Endothelial cell of umbilical vein (primary cell): ENCODE results near the gene TRIM59. TPM values are rescaled to one million over a fixed set of nuclear protein-coding genes. Genes with fewer than 3 reads are reported as not detected.

Source experiments
- BruUV-seq: library from RNA; stranded (reverse); fragments of 400-500 nt; replicated peaks from 2 replicates; lab custom pipeline; 2021; lab: Mats Ljungman, UMichigan
- CTCF ChIA-PET: fragments of 300-600, 350-600 bp; sonication (Branson Sonifier 250); formaldehyde crosslinking; loops from one replicate; lab custom pipeline; 2021; ENCODE audit warnings: antibody characterized with exemption, inconsistent platforms; lab: Charles Lee
- POLR2A ChIA-PET: fragments of 300-600, 350-600 bp; sonication (Branson Sonifier 250); formaldehyde crosslinking; loops from one replicate; lab custom pipeline; 2021; ENCODE audit warnings: antibody characterized with exemption, inconsistent platforms; lab: Charles Lee
- DNase-seq: peaks from one replicate; pipeline ENCODE4 v3.0.0-alpha.2; 2011; ENCODE audit warnings: low read depth, low spot score
- FAIRE-seq: peaks from 2 replicates; lab custom pipeline; 2011; peaks lifted over from hg19 to GRCh38; lab: Jason Lieb, UNC
- H2AFZ ChIP-seq: 2 replicates; pipeline ENCODE4 v1.6.0; 2012; ENCODE audit warnings: low read depth, low read length, control low read depth, inconsistent platforms
- H3K27ac ChIP-seq: 2 replicates; pipeline ENCODE4 v1.5.1; 2011; ENCODE audit warnings: low read depth, mild to moderate bottlenecking, control low read depth, low read length, moderate library complexity; ENCODE audit not compliant: insufficient read depth
- H3K27me3 ChIP-seq, 2 experiments: 2 replicates each; pipeline versions ENCODE4 v1.6.0 to v1.6.1; 2011; ENCODE audit warnings: low read length in 2 of 2, mixed read lengths in 1 of 2; ENCODE audit not compliant: control insufficient read depth in 2 of 2, insufficient read depth in 2 of 2
- H3K36me3 ChIP-seq, 2 experiments: 2 replicates in 1 of 2; 3 replicates in 1 of 2; pipeline ENCODE4 v1.5.1; 2011; ENCODE audit warnings: low read length in 2 of 2, mild to moderate bottlenecking in 1 of 2, moderate library complexity in 1 of 2; ENCODE audit not compliant: control insufficient read depth in 2 of 2, insufficient read depth in 2 of 2; ENCODE audit errors: extremely low read depth in 1 of 2
- H3K4me1 ChIP-seq: 3 replicates; pipeline ENCODE4 v1.5.1; 2011; ENCODE audit warnings: mild to moderate bottlenecking, low read length; ENCODE audit not compliant: control insufficient read depth, insufficient read depth; ENCODE audit errors: extremely low read depth
- H3K4me2 ChIP-seq: 2 replicates; pipeline ENCODE4 v1.6.1; 2011; ENCODE audit warnings: low read length, control low read depth, mixed read lengths; ENCODE audit not compliant: insufficient read depth
- H3K4me3 ChIP-seq, 3 experiments: fragments of 200-600 bp in 1 of 3; sonication (generic), shearing (Covaris generic) in 1 of 3; replicated peaks in 1 of 3; 2 replicates each; pipeline ENCODE4 v1.5.1; 2011 to 2016; ENCODE audit warnings: control low read depth in 3 of 3, low read length in 3 of 3, mild to moderate bottlenecking in 2 of 3, inconsistent platforms in 1 of 3, low read depth in 1 of 3, moderate library complexity in 1 of 3; ENCODE audit not compliant: insufficient read depth in 1 of 3
- H3K79me2 ChIP-seq: 2 replicates; pipeline ENCODE4 v1.6.0; 2012; ENCODE audit warnings: low read length, inconsistent platforms; ENCODE audit not compliant: control insufficient read depth, insufficient read depth
- H3K9ac ChIP-seq: replicated peaks from 2 replicates; pipeline ENCODE3; 2011; ENCODE audit warnings: low read length, control low read depth; ENCODE audit not compliant: insufficient read depth; ENCODE audit errors: extremely low read depth
- H3K9me1 ChIP-seq: replicated peaks from 3 replicates; pipeline ENCODE4 v1.6.0; 2011; ENCODE audit warnings: mild to moderate bottlenecking, low read length; ENCODE audit not compliant: control insufficient read depth, insufficient read depth; ENCODE audit errors: extremely low read depth
- H3K9me3 ChIP-seq: replicated peaks from 2 replicates; pipeline ENCODE4 v1.5.1; 2012; ENCODE audit warnings: low read length, inconsistent platforms; ENCODE audit not compliant: control insufficient read depth, insufficient read depth
- H4K20me1 ChIP-seq: replicated peaks from 2 replicates; pipeline ENCODE3; 2011; ENCODE audit warnings: mild to moderate bottlenecking, low read length; ENCODE audit not compliant: control insufficient read depth, insufficient read depth; ENCODE audit errors: extremely low read depth
- EZH2 ChIP-seq: IDR thresholded peaks from 2 replicates; pipeline ENCODE4 v1.6.1; 2012; ENCODE audit warnings: borderline replicate concordance, low read depth, mild to moderate bottlenecking, moderate library complexity, low read length, inconsistent platforms; ENCODE audit not compliant: severe bottlenecking
- FOS ChIP-seq: IDR thresholded peaks from 2 replicates; pipeline ENCODE4 v1.6.1; 2011; ENCODE audit warnings: mild to moderate bottlenecking, low read length, moderate library complexity, borderline replicate concordance; ENCODE audit not compliant: insufficient read depth
- GATA2 ChIP-seq: IDR thresholded peaks from 2 replicates; pipeline ENCODE4 v1.7.0; 2011; ENCODE audit warnings: low read depth, mild to moderate bottlenecking, moderate library complexity, mixed read lengths, low read length; ENCODE audit not compliant: insufficient read length, insufficient read depth
- JUN ChIP-seq: IDR thresholded peaks from 2 replicates; pipeline ENCODE4 v1.6.1; 2011; ENCODE audit warnings: borderline replicate concordance, low read depth; ENCODE audit not compliant: insufficient read length, insufficient read depth
- MYC ChIP-seq: IDR thresholded peaks from one replicate; pipeline ENCODE4 v1.6.1; 2011; ENCODE audit warnings: mild to moderate bottlenecking, low read depth, low read length
- POLR2A ChIP-seq: IDR thresholded peaks from 2 replicates; pipeline ENCODE4 v1.6.1; 2012; ENCODE audit warnings: low read depth, mild to moderate bottlenecking, control low read depth, low read length
- POLR2AphosphoS5 ChIP-seq: IDR thresholded peaks from 2 replicates; pipeline ENCODE4 v1.6.1; 2012; ENCODE audit warnings: low read depth, mild to moderate bottlenecking, control low read depth, low read length, moderate library complexity; ENCODE audit not compliant: insufficient read depth
- dilution Hi-C: fragments of 300-500 bp; cut with MboI; formaldehyde crosslinking; loops from one replicate; pipeline ENCODE4 v1.15.0; 2019; ENCODE audit warnings: low sequenced_read_pairs; ENCODE audit not compliant: extremely low pct_ligation_motif_present
- intact Hi-C: fragments of 100-400 bp; cut with micrococcal nuclease; formaldehyde crosslinking; loops from one replicate; pipeline ENCODE4 v1.10.0; 2022
- polyA plus RNA-seq, 4 experiments: library from polyadenylated mRNA; depleted of rRNA in 3 of 4; stranded (reverse) in 3 of 4; unstranded in 1 of 4; fragments of >200 nt; gene quantifications; 2 replicates each; pipeline versions ENCODE4 v1.2.1 to v1.2.3, GENCODE V29; 2011 to 2012; ENCODE audit warnings: missing spikeins in 1 of 4
- total RNA-seq: library from RNA; stranded (reverse); gene quantifications from 2 replicates; pipeline ENCODE4 v1.2.3, GENCODE V29; 2021
- TF ChIP-seq, protein P1 (sequence below): IDR thresholded peaks from 2 replicates; pipeline ENCODE4 v1.6.1; 2011; ENCODE audit not compliant: insufficient read depth, insufficient read length
- TF ChIP-seq, protein P2 (sequence below), 2 donors: IDR thresholded peaks; 1 replicate in 1 of 2; 2 replicates in 1 of 2; pipeline ENCODE4 v1.5.1; 2011; ENCODE audit warnings: low read length in 2 of 2, mild to moderate bottlenecking in 2 of 2, moderate library complexity in 2 of 2, control low read depth in 1 of 2, inconsistent platforms in 1 of 2, low read depth in 1 of 2; ENCODE audit not compliant: insufficient read depth in 1 of 2; ENCODE audit errors: extremely low read depth in 1 of 2

The TRIM59 gene
- total and polyA plus RNA-seq, 2 donors (not counting 3 experiments of a cell fraction or from before 2014, with no cell fraction given): 6.8 to 33.0 TPM

GRCh38 chr3:160445854-160446253, 3.7 kb downstream of the TRIM59 start:
- Histone ChIP-seq H3K36me3 (no peaks in the 10 kb centered on the region), H3K9ac (no peak overlapping the region), H3K4me3 (no peak overlapping the region), H3K9me3 (no peaks in the 10 kb centered on the region), H3K4me1 (peaks cover 21% of the 10 kb centered on the region), H3K27ac (no peak overlapping the region), H3K79me2 (peaks cover 82% of the 10 kb centered on the region), H4K20me1 (no peaks in the 10 kb centered on the region), H3K9me1 (no peaks in the 10 kb centered on the region), H2AFZ (no peak overlapping the region), H3K27me3 (no peaks in the 10 kb centered on the region), H3K4me2 (no peak overlapping the region)
- ChIA-PET POLR2A (no interaction called here), CTCF (interaction anchor here (1.1 kb wide), 1 partner anchor 16 kb away, joined by 3 read pairs; no protein-coding TSS in a partner anchor)
- dilution Hi-C loops (no loop called here), intact Hi-C loops (no loop called here)
- DNase-seq: no peak
- BruUV-seq: no TSS peak
- FAIRE-seq: no peak
- TF ChIP-seq EZH2 (no peak), JUN (no peak), POLR2AphosphoS5 (no peak), GATA2 (no peak), MYC (no peak), FOS (no peak), POLR2A (no peak)
- TF ChIP-seq, protein P1, sequence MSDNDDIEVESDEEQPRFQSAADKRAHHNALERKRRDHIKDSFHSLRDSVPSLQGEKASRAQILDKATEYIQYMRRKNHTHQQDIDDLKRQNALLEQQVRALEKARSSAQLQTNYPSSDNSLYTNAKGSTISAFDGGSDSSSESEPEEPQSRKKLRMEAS: no peak
- TF ChIP-seq, protein P2, sequence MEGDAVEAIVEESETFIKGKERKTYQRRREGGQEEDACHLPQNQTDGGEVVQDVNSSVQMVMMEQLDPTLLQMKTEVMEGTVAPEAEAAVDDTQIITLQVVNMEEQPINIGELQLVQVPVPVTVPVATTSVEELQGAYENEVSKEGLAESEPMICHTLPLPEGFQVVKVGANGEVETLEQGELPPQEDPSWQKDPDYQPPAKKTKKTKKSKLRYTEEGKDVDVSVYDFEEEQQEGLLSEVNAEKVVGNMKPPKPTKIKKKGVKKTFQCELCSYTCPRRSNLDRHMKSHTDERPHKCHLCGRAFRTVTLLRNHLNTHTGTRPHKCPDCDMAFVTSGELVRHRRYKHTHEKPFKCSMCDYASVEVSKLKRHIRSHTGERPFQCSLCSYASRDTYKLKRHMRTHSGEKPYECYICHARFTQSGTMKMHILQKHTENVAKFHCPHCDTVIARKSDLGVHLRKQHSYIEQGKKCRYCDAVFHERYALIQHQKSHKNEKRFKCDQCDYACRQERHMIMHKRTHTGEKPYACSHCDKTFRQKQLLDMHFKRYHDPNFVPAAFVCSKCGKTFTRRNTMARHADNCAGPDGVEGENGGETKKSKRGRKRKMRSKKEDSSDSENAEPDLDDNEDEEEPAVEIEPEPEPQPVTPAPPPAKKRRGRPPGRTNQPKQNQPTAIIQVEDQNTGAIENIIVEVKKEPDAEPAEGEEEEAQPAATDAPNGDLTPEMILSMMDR (IDR thresholded peaks at IDR 0.05; ENCODE audit: extremely low read depth in 1 of 2, insufficient read depth in 1 of 2, low read depth in 1 of 2, low read length in 2 of 2): no peak
